Ishikawa (cell line): Measurements from ENCODE around the gene NPFFR1.
A peak's percentile ranks its signal among the peaks of the same experiment; 100 is the strongest.

Source experiments
- CEBPB ChIP-seq: IDR thresholded peaks from 2 replicates; pipeline ENCODE4 v1.6.1; 2012
- CREB1 ChIP-seq: IDR thresholded peaks from 2 replicates; pipeline ENCODE4 v1.6.1; 2012; ENCODE audit warnings: low read depth
- EGR1 ChIP-seq: IDR thresholded peaks from 2 replicates; pipeline ENCODE4 v1.6.1; 2012
- EP300 ChIP-seq: IDR thresholded peaks from 2 replicates; pipeline ENCODE4 v1.6.1; 2012; ENCODE audit warnings: borderline replicate concordance
- FOXM1 ChIP-seq: IDR thresholded peaks from 2 replicates; pipeline ENCODE4 v1.6.1; 2012; ENCODE audit warnings: low read depth, borderline replicate concordance
- MAX ChIP-seq: IDR thresholded peaks from 2 replicates; pipeline ENCODE4 v1.6.1; 2012
- NFIC ChIP-seq: IDR thresholded peaks from 2 replicates; pipeline ENCODE4 v1.6.1; 2012
- RAD21 ChIP-seq: IDR thresholded peaks from 2 replicates; pipeline ENCODE4 v1.6.1; 2012; ENCODE audit warnings: low read depth
- REST ChIP-seq: IDR thresholded peaks from 2 replicates; pipeline ENCODE4 v1.6.1; 2012; ENCODE audit warnings: low read depth, mild to moderate bottlenecking
- TEAD4 ChIP-seq: IDR thresholded peaks from 2 replicates; pipeline ENCODE4 v1.6.1; 2012
- USF1 ChIP-seq: IDR thresholded peaks from 2 replicates; pipeline ENCODE4 v1.6.1; 2012
- YY1 ChIP-seq: IDR thresholded peaks from 2 replicates; pipeline ENCODE4 v1.6.1; 2012; ENCODE audit warnings: low read depth
- ZBTB7A ChIP-seq: IDR thresholded peaks from 2 replicates; pipeline ENCODE4 v1.6.1; 2012; ENCODE audit warnings: low read depth

NPFFR1 gene

GRCh38 chr10:70223728-70224127, 60.1 kb downstream of the NPFFR1 start:
- no peak for TF ChIP-seq CREB1

GRCh38 chr10:70222811-70223447, 60.9 kb downstream of the NPFFR1 start:
- peak; percentile 45 for TF ChIP-seq CEBPB

- no peak for TF ChIP-seq FOXM1
- no peak for TF ChIP-seq ZBTB7A
- no peak for TF ChIP-seq TEAD4
- no peak for TF ChIP-seq RAD21
- no peak for TF ChIP-seq YY1
- TF ChIP-seq USF1: no peak
- TF ChIP-seq EP300: no peak
Observed at GRCh38 chr10:70222340-70222794, 61.4 kb downstream of the NPFFR1 start.

GRCh38 chr10:70221030-70221429, 62.8 kb downstream of the NPFFR1 start:
- TF ChIP-seq EGR1: no peak
- TF ChIP-seq YY1: no peak

- TF ChIP-seq TEAD4 (no peak), RAD21 (no peak), ZBTB7A (no peak), EP300 (no peak), YY1 (no peak), USF1 (no peak), FOXM1 (no peak), CREB1 (no peak), MAX (no peak)
Observed at GRCh38 chr10:70212879-70213278, 70.9 kb downstream of the NPFFR1 start.

- no peak for TF ChIP-seq REST
- no peak for TF ChIP-seq NFIC
- no peak for TF ChIP-seq CEBPB
Observed at GRCh38 chr10:70212277-70212676, 71.5 kb downstream of the NPFFR1 start.

- TF ChIP-seq EGR1 (no peak), TEAD4 (no peak), MAX (no peak), REST (no peak), NFIC (no peak), FOXM1 (no peak), CREB1 (no peak)
Observed at GRCh38 chr10:70206762-70207161, 77.0 kb downstream of the NPFFR1 start.

GRCh38 chr10:70201105-70201504, 82.7 kb downstream of the NPFFR1 start:
- TF ChIP-seq RAD21 (no peak), CREB1 (no peak), NFIC (no peak)
